Mesenteric fat pad (tissue), 1 donor: Measurements from ENCODE around the gene SIX3. TPM values are rescaled to one million over a fixed set of nuclear protein-coding genes. Genes with fewer than 3 reads are reported as not detected.

Experiments used
- DNase-seq: peaks from one replicate; pipeline ENCODE4 v3.0.0-alpha.2; 2020; ENCODE audit warnings: low spot score
- long read RNA-seq: library from polyadenylated mRNA; unstranded; transcript quantifications from one replicate; pipeline ENCODE4 v2.0.0, GENCODE V29; 2020
- total RNA-seq: library from RNA; stranded (reverse); fragmentation: NEBNext Ultra II Directional; extraction: Animal tissue kit (Norgen Biotek cat#: 25700); gene quantifications from one replicate; pipeline ENCODE4 v1.2.1, GENCODE V29; 2021
- donor health status: DM: yes; HTN: yes; CAD: no.

The SIX3 gene
- not detected for total RNA-seq
- long read RNA-seq = 0 reads

DNA sequence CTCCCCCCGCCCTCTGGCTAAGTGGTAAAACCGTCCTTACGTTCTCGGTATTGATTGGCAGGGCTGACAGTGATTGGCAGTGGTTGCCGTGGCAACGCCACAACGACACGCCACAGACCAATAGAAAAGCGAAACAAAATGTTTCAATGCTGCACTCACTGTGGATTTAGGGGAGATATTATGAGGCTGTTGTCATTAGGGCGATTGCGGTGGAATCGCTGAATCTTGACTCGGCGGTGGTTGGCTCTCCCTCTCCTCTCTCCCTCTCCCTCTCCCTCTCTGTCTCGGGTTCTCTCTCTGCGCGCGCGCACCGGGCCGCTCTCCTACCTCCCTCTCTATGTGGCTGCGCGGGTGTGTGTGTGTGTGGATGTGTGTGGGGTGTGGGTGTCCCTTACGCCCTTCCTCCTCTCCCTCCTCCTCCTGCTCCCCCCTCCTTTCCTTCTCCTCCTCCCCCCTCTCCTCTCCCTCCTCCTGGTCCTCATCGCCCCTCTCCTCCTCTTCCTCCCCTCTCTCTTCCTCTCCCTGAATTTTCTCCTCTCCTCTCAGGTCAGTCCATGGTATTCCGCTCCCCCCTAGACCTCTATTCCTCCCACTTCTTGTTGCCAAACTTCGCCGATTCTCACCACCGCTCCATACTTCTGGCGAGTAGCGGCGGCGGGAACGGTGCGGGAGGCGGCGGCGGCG lies at the start of gene SIX3:
Gene SIX3, plus strand, starts transcription at position 152 of the 684 bp plus-strand sequence. Its CDS starts 403 bp downstream, at position 555.
- no peak for DNase-seq

DNA sequence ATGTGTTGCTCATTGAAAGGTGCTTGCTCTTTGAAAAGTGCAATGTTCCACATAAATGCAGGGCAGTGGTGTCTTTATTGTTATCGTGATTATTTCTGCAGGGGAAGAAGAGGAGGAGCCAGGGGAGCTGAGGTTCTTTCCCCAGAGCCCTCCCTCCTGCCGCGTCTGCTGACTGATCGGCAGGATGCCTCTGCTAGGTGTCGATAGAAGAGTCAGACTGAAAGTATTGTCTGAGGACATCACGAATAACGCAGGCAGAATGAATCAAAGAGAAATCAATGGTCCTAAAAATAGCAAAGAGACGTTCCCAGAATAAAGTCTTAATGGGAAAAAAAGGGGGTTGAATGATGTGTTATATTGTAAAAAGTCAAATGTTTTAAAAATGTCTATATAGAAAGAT lies 47.4 kb upstream of the SIX3 start:
- no peak for DNase-seq

DNA sequence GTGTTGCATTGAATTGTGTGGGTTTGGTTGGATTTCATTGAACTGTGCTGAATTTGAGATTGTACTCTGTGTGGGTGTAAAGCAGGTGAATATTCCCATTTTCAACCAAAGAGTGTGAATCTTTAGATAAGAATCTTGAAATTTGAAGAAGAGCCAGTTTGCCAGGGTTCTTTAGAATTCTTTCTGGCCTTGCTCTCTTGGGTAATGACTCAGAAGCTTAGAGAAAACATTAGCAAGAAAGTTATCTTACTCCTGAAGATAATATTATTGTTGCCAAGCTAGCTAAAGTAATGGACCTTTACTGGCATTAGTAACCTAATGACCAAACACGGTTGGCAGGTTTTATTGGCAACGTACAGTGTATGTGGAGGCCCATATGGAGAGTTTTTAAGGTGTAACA lies 46.4 kb upstream of the SIX3 start:
- no peak for DNase-seq

DNA sequence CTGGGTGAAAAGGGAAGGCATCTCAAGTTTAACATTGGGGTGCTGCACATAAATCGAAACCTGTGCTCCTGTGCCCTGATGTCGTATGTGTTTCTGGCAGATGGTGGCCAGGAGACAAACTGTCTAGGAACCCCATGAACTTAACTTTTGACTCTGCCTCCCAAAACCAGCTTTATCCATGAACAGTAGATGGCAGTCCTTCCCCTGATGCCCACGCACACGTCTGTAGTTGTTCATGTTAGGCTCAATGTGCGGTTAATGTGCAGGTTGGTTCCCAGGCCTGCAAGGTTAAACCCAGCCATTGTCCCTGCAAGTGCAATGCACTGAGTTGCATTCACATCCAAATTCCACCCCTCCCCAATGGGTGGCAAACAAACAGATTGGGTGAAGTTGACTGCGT lies 44.1 kb upstream of the SIX3 start:
- no peak for DNase-seq

DNA sequence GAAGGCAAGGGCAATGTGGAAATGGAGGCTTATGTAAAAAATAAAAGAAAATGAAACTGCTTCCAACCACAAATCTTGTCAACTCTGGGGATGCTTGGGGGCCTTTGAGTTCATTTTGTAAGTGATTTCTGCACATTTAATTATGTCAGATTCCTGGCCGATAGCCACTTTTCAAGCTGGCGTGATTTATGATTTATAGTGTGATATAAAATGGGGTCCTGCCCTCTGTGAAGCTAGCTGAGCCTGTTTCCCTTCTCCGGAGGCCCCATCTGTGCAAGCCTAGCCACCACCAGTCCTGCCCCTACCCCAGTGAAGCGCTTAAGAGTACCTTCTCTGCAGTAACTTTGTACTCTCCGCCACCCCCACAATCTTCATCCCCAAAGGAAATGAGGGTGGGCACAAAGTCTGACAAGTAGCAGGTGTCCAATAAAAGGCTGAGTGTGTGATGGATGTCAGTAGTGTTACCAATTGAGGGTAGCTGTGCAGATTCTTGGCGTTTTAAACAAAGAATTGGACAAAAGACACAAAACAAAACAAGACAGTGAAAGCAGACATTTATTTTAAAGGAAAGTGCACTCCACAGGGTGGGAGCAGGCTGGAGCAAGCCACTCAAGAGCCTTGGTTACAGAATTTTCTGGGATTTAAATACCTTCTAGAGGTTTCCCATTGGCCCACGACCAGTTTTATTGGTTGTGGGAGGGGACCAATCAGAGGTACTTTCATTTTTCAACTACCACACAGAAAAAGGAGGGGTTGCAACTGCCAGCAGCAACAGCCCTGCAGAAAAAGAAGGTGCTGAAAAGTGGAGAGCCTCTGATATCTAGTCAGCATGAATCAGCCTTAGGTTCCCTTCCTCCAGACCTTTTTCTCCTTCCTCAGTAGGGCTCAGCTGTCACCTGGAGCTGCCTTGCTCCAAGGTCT lies 39.0 kb upstream of the SIX3 start:
- no peak for DNase-seq

DNA sequence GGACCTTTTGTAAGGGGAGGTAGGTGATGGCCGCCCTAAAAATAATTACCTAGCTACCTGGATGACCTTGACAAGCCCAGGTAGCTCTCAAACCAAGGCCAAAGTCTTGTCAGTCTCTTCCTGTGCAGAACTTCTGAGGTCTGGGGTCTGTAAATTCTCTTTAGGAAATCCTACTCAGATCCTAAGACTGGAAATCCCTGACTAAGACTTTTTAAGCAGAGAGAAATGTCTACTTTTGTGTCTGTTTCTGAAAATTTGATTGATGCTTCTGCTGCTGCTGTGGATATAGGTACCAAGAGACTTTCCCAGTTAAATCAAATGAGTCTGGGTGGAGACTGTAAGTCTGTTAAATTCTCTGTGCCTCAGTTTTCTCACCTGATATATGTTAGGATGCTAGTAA lies 36.9 kb upstream of the SIX3 start:
- no peak for DNase-seq

DNA sequence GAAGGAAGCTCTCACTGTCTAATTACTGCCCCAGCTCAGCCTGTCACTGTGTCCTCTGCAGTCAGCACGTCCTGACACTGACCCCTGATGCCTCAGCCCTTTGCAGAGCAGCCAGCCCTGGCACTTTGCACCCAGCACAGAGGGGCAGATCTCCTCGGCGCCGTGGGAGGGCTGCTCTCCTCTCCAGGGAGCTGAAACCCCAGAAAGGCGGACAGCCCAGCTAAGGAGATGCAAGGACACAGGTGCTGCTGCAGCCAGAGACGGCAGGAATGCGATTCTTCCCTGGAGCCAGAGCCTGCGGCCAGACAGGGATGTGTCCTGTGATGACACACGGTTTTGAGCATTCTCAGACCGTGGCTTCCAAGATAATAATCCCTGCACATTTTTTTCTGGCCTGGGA lies 34.5 kb upstream of the SIX3 start:
- DNase-seq = no peak

DNA sequence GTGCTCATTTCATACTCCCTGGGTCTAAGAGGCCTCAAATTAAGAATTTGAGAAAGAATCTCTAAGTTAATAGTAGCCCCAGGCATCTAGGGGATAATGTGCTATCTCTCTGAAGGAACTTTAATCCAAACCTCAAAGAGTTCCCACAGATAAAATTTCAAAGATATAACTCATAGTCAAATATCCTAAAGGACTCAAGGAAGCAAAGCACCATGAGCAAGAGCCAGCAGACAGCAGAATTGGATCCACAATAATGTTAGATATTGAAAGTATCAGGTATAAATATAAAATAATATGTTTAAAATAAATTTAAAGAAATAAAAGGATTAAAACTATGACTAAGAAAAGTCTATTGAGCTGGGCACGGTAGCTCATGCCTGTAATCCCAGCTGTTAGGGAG lies 31.7 kb upstream of the SIX3 start:
- no peak for DNase-seq

DNA sequence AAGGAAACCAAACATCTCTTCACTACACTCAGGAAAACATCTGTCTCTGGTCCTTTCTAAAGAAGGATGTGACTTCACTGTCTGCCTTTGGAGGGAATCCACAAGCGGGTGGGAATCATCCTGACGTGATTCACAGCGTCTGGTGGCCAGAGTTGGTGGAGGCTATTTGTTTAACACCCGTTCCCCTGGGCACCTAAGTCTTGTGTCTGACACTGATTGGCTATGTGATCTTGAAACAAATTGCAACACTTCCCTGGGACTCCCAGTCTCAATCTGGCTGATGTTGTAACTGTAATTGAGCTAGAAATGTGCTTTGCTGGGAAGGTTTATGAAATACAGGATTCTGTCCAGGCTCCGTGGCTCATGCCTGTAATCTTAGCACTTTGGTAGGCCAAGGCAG lies 28.8 kb upstream of the SIX3 start:
- DNase-seq = no peak

DNA sequence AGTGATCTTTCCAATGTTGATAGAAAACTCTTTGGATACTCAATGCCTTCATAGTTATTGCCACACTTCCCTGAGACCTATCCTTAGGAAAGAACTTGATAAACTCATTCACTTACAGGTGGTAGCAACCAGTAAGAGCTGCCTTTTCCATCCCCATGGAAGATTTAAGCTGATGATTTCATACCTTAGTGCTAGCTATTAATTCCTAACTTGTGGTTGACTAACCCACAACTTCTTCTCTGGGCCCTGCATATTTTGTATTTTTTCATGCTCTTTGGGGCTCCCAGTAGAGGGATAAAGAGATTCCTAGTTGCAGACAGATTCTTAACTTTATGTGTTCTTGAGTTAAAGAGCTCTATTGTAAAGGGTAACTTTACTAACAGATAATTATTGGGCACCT lies 25.2 kb upstream of the SIX3 start:
- no peak for DNase-seq

DNA sequence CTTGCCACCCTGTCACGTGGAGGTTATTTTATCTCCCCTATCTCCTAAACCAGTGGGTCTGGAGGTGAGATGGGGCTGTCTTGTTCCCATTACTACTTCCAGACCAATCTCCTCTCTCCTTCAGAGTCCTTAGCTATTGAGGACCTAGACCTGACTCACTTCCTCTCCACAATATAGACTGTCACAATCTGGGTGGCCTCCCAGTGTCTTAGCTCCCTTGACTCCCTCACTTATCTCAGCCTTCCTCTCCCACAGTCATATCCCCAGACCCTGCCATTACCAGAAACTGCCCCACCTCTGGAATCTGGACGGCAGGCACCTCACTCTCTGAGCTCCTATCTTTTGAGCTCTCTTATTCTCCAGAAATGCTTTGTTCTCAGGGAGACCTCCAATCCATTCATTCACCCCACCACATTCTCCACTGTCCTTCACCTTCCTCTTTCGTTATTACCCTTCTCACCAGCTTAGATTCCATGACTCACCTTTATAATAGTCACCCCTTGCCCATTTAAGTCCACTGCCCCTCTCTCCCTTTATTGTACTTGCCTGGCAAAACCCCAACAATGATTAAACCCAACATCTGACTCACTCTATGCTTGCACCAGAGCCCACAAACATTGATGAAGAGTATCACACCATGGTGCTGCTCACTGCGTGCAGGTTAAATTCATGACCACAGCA lies 23.3 kb upstream of the SIX3 start:
- DNase-seq = no peak

DNA sequence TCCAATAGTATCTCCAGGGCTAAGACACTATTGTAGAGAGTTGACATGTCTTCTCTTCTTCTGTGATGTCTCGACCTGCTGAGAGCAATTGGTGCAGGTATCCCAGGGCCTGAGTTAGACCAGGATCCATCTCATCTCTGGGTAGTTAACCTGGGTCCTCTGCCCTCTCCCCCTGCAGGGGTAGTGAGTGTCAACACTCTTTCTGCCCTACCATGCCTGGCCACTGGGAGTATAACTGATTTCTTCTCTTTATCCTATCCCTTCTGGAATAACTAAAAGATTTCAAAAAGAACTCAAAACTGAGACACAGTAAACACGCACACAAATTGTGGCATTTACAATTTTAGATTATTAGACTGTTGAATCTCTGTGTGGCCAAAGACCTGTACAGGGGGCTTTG lies 20.8 kb upstream of the SIX3 start:
- no peak for DNase-seq

DNA sequence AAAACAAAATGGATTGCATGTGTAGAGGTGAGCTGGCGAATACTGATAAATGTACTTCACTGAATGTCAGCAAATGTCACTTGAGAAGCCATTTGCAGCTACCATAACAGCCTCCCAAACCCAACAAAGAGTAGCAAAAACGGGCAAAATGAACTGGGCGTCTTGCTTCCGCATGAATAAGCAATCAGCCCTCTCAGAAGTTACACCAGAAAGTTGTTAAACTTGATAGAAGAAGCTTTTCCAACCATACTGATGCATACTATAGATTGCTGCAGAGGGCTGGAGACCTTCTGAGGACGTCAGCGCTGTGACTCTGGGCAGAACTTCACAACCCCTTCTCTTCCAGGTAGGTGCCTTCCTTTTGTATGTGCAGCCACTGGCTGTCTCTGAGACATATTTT lies 18.7 kb upstream of the SIX3 start:
- DNase-seq = no peak

DNA sequence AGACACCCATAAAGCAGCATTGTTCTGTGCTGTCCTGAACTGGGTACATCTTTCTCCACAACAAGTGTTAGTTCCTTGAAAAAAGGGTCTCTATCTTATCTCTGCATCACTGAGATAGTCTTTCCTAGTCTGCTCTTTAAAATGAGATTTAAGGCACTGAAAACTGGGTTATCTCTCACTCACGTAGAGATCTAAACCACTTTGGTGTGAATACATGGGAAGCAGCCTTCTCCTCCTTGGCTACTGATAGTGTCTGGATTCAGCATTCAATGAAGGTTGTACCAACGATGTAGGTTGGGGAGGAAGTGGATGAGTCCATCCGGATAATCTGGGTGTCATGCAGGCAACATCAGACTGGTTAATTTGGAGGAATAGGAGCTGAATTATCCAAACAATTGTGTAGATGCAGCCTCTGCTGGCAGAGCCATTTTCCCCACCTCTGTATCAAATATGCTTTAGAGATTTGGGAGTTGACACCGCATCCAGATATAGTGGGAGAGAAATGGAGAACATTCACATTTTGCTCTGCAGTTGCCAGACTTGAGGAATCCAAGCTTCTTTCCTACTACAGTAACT lies 15.9 kb upstream of the SIX3 start:
- no peak for DNase-seq

DNA sequence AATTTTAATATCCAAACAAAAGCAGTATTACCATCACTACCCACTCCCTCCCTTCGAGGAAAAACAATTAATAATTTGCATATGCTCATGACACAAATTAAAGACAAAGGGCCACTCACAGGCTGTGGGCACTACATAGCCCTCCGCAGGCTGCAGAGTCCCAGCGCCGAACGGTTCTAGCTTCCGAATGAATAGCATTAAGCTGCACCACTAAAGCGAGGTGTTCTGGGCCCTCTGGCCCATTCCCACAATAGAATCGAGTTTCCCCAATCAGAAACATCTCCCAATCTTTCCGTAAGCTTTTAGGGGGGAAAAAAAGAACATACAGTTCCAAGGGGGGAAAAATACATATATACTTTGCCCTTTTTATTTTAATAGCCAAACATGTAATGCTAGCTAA lies 14.5 kb upstream of the SIX3 start:
- DNase-seq = no peak

DNA sequence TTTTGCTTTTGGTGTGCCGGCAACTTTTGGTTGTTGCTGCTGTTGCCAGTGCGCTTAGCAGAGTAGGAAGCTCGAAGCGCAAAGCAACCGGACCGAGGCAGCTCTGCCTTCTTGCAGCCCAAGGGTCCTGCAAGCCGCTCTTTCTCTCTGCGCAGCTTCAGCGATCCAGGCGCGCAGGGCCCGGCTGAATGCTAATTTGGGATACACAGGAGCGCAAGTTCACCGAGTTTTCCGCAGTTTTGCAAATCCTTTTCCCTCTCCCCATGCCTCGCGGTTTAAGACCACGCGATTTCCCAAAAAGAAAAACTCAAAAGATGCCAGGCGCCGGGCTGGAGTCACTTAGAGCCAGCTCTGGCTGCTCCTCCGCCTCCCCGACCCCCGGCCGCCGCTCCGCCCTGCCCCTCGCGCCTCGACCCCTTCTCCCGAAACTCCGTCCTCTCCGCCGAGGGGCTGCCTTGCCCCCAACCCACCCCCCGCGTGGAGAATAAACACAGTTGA lies 13.5 kb upstream of the SIX3 start:
- no peak for DNase-seq

DNA sequence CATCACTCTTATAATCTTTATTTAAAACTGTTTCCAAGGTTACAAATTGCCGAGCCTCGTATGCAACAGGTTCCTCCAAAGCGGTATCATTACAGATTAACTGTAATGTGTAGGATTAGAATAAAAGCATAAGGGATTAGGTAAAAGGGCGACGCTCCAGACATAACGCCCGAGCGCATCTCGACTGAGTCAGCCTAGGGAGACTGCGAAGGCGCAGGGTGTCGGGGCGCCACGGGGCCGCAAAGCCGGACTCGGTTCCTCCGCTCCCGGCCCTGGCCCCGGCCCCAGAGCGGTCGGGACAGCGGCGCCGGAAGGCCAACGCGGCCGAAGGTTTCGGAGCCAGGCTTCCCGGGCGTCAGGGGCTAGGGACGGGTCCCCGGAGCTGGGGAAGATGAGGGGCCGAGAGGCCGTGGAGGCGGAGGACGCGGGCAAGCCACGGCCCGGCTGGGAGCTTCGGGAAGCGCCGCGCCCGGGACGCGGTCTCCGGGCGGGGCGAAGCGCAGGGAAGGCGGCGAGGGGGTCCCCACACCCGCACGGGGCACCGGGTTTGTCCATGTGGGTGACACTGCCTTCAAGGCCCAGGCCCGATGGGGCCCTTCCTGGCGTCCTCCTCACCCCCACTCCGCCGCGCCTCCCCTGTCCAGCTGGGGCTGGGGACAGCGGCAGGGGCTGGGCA lies 12.9 kb upstream of the SIX3 start:
- no peak for DNase-seq

DNA sequence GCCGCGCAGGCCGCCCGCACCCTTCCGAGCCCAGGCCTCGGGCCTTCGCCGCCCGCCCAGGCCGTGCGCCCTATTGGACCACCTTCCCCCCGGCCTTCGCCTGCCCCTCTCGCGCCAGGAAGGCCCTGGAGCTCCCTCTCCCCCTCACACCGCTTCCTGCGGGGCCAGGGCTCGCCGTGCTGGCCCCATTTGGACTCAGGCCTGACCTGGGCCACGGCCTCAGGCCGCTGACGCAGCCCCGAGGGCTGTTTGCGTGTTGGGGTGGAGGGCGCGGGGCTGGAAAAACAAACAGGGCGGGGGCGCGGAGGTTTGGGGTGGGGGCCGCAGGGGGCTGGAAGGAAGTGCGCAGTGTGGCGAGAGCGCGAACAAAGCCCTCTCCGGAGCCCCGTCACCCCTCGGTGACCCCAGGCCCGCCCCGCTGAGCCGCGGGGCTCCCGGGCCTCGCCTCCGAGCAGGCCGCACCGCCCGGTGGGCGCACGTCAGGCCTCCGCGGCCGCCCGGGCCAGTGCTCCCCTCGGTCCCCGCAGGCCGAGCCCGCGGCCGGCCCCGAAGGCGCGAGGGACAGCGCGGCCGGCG lies 12.3 kb upstream of the SIX3 start:
- no peak for DNase-seq

DNA sequence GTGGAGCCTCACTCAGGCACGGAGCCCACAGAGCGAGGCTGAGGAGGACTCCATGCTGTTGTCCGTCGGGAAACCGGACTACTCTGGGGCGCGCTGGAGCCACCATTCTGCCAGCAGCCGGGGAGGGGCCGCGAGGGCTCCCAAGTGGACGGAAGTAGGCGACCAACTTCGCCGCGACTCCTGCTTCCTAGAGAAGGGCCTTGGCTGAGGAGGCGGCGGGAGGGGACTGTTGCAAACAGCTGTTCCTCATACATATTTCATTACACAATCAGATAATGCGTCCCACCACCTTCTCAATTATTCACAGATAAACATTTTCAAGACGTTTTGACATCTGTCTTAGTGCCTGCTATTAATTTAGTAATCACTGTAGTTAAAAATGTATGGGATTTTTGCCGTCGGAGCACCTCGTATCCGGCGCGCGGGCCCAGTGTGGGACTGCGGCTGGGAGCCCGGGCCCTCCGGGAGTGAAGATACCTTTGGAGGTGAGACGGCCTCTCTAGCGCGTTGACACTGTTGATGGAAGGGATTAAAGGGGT lies 11.7 kb upstream of the SIX3 start:
- no peak for DNase-seq
